Kidney epithelial cell (primary cell): ENCODE results near the gene EVPL. TPM values are rescaled to one million over a fixed set of nuclear protein-coding genes. Genes with fewer than 3 reads are reported as not detected.

Experiments used
- DNase-seq: peaks from one replicate; pipeline ENCODE4 v3.0.0-alpha.2; 2010; ENCODE audit warnings: low read depth
- H3K27me3 ChIP-seq: 2 replicates; pipeline ENCODE4 v1.6.0; 2011; ENCODE audit warnings: low read length; ENCODE audit not compliant: control insufficient read depth, insufficient read depth
- H3K36me3 ChIP-seq: 2 replicates; pipeline ENCODE4 v1.5.1; 2011; ENCODE audit warnings: low read length; ENCODE audit not compliant: control insufficient read depth, insufficient read depth
- H3K4me3 ChIP-seq: 2 replicates; pipeline ENCODE4 v1.5.1; 2011; ENCODE audit warnings: low read depth, mild to moderate bottlenecking, control low read depth, low read length
- total RNA-seq: library from RNA; depleted of rRNA; stranded (reverse); fragments of >200 nt; gene quantifications from 2 replicates; pipeline ENCODE4 v1.2.3, GENCODE V29; 2015
- TF ChIP-seq, protein P1 (sequence below): IDR thresholded peaks from 2 replicates; pipeline ENCODE4 v1.5.1; 2011; ENCODE audit warnings: mild to moderate bottlenecking, moderate library complexity, low read length, control low read depth, inconsistent platforms; ENCODE audit not compliant: insufficient read depth, poor library complexity, severe bottlenecking

Gene EVPL
- total RNA-seq, 1 donor from 2014 or later: 8.8 TPM

DNA sequence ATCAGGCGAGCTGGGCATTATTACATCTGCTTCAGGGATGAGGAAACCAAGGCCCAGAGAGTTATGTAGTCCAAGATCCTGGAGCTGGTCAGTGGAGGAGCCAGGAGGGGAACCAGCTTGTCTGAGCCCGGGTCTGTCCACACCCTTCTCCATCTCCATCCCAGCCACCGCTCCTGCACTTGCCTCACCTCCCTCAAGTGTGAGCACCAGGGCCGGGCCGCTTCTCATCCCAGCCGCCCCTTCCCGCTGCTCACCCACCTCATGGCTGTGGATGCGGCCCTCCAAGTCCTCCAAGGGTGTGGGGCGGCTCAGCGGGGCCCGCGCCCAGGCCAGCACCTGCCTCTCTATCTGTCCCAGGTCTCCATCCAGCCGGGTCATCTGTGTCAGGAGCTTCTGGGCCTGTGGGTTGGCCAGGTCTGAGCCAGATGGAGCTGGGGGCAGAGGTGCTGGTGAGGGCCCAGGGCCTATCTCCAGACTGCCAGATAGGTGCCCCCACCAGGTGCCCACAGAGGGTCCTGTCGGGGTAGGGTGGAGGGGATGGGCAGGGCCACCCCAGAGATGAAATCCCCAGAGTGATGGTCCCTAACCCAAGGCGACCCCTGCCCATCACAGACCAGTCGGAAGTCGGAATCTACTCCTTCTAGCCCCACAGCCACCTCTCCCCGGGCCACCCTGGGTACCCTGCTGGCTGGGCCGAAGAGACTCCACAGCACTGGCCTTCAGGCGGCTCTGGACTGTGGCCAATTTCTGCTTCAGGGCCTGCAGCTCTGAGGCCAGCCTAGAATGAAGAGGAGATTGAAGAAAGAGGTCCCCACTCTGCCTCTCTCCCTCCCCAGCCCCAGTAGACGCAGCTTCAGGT lies 9.4 kb downstream of the EVPL start:
- TF ChIP-seq, protein P1, sequence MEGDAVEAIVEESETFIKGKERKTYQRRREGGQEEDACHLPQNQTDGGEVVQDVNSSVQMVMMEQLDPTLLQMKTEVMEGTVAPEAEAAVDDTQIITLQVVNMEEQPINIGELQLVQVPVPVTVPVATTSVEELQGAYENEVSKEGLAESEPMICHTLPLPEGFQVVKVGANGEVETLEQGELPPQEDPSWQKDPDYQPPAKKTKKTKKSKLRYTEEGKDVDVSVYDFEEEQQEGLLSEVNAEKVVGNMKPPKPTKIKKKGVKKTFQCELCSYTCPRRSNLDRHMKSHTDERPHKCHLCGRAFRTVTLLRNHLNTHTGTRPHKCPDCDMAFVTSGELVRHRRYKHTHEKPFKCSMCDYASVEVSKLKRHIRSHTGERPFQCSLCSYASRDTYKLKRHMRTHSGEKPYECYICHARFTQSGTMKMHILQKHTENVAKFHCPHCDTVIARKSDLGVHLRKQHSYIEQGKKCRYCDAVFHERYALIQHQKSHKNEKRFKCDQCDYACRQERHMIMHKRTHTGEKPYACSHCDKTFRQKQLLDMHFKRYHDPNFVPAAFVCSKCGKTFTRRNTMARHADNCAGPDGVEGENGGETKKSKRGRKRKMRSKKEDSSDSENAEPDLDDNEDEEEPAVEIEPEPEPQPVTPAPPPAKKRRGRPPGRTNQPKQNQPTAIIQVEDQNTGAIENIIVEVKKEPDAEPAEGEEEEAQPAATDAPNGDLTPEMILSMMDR: no peak
- no peaks in the 10 kb centered on the region for H3K27me3 ChIP-seq
- no peak overlapping the region for H3K4me3 ChIP-seq
- H3K36me3 ChIP-seq: peaks cover 1% of the 10 kb centered on the region
- no peak for DNase-seq

DNA sequence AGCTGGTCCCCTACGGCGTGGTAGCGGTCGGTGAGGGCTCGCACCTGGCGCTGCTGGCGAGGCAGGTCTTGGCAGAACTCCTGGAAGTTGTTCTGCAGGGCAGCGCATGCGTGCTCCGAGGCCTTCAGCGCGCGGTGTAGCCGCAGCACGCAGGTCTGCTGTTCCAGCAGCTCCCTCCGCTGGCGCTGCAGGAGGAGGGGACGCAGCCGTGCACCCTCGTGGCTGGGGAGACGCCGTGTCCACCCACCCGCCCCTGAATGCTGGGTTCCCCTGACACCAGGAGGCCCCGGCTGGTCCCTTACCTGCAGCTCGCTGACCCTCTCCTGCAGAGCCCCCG lies 12.2 kb downstream of the EVPL start:
- DNase-seq: no peak
- peaks cover 1% of the 10 kb centered on the region for H3K36me3 ChIP-seq

DNA sequence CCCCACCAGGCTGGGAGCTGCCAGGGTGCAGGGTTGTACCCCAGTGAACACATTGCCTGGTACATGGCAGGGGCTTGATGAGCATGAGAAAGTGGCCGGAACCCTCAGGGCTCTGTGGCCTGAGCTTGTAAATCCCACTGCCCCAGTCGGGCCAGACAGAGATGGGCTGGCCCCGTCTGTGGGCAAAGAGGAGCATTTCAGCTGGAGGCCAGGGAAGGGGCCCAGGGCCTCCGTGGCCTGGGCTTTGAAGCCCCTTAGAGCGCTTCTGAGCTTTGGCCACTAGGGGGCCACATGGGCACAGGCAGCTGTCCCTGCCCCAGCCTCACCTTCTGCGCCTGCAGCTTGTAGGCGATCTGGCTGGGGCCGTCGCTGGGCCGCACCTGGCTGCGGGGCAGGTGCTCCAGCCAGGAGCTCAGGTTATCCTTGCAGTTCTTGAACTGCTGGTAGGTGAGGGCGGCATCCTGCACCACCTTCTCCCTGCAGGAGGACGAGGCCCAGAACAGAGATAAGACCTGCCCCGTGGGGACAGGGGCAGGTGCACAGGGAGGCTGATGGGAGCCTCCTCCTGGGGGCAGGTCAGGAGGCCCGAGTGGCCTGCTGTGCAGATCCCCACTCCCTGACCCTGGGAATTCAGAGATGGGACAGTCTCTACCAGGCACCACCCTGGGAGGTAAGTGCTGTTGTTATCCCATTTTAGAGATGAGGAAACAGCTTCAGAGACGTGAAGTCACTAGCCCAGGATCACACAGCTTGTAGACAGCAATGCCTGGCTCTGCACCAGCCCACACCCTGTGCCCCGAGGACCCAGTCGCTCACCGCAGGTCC lies 12.8 kb downstream of the EVPL start:
- Histone ChIP-seq H3K27me3 (no peaks in the 10 kb centered on the region), H3K36me3 (peaks cover 1% of the 10 kb centered on the region), H3K4me3 (no peak overlapping the region)
- TF ChIP-seq, protein P1: peak; percentile 99
- no peak for DNase-seq

More for the DNA sequence above, 12.2 kb downstream of the EVPL start:
- TF ChIP-seq, protein P1: no peak
- H3K4me3 ChIP-seq: no peak overlapping the region
- no peaks in the 10 kb centered on the region for H3K27me3 ChIP-seq

DNA sequence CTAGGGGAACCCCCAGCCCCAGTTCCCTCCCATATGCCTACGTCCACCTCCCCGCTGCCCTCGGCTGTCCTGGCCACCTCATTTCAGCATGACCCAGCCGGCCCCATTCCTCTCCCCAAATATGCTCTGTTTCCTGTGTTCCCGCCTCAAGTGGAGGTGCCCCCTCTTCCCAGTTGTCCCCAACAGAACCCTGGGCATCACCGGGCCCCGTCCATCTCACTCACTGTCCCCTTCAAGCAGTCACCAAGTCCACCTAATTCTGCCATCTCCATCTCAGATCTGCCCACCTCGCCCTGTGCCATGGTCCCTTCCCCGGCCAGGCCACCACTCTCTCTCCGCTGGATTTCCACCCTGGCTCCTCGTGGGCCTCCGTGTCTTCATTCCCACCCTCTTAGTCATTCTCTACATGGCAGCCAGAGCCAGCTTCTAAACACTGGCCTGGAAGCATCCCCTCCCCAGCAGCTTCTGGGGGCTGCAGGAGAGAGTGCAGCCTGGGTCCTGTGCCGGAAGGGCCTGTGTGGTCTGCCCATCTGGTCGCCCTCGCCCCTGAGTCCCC lies 13.7 kb downstream of the EVPL start:
- TF ChIP-seq, protein P1: no peak
- no peak overlapping the region for H3K4me3 ChIP-seq
- H3K36me3 ChIP-seq: peaks cover 1% of the 10 kb centered on the region
- DNase-seq: no peak
- no peaks in the 10 kb centered on the region for H3K27me3 ChIP-seq

DNA sequence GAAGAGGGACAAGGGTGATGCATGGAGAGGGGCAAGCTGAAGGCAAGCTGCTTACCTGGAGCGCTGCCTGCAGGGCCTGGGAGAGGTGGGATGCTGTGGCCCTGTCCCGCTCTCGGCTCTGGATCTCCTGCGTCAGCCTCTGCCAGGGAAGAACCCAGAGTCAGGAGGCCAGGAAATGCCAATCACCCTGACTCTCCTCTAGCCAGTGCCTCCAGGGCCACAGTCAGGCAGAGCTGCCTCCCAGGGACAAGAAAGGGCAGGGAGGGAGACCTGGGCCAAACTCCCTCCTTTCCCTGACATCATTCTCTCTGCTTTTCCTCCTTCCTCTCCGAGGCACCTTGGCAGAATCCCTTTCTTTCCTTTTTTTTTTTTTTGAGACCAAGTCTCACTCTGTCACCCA lies 15.2 kb downstream of the EVPL start:
- no peaks in the 10 kb centered on the region for H3K27me3 ChIP-seq
- no peak for DNase-seq
- TF ChIP-seq, protein P1: no peak
- no peak overlapping the region for H3K4me3 ChIP-seq
- no peaks in the 10 kb centered on the region for H3K36me3 ChIP-seq
